ENCODE results near the gene SH2D7.
A peak's percentile ranks its signal among the peaks of the same experiment; 100 is the strongest.

Gene SH2D7

DNA sequence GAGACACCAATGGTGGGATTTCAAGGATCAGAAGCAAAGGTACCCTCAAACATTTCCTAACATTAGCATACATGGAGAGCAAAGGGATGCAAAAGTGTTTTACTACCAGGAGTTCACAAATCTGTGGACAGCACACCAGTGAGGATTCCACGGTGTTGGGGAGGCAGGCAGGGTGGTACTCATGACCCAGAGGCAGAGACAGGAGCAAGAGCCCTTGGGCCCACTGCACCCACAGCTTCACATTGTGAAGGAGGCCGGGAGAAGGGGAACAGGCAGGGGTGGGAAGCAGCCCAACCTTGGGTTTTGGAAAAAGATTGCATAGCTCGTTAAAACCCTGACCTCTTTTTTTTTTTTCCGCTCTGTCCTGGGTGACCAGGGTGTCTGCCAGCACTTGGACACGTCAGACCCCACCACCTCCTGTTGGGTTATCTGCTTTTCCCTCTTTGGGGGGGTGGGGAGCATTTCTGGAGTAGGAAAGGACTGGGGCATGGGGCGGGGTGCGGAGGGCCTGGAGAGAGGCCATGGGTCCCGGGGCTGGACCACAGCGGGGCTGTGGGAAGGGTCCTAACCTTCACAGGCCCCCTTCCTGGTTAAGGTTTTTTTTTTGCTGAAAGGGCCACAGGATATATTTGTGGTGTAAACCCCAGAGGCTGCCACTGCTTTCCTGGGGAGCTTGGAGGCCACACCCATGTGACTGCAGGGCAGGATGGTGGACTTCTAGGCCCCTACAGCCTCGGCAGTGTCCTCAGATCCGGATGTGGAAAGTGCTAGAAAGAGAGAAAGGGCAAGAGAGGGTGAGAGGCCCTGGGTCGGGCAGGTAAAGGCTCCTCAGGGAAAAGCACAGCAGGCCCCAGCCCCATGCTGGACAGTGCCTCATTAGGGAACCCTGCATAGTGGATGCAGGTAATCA, 12.5 kb downstream of the SH2D7 start:
- DNase-seq (ENCODE audit: low spot score) = no peak

DNA sequence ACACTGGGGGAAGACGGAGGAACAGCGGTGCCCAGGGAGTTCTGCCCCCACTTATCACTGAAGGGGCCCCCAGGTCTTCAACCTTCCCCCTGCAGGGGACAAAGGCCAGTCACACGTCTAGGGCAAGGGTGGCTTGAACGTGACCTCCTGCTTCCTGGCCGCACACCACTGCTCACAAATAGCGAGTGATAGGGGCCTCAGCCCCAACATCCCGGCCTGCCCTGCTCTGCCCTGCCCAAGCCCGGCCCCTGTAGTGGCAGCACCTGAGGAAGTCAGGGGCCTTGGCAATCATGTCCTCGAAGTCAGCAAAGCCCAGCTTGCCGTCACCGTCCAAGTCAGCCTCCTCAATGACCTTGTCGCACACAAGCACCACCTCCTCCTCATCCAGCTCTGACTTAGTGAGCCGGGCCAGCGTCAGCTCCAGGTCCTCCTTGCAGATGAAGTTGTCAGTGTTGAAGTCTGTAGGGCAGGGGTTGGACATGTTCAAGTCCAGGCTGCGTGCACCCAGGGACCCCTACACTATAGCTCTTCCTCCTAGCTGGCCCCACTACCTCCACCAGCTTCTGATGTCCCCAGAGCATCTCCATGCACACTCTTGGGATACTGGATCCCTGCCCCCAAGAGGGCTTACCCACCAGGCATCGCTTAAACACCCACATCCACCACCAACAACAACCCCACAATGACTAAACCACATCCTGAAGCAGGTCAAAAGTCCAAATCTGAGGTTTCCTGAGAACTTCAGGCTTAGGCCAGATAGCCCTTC, 13.3 kb downstream of the SH2D7 start:
- no peak for DNase-seq (ENCODE audit: low spot score)

DNA sequence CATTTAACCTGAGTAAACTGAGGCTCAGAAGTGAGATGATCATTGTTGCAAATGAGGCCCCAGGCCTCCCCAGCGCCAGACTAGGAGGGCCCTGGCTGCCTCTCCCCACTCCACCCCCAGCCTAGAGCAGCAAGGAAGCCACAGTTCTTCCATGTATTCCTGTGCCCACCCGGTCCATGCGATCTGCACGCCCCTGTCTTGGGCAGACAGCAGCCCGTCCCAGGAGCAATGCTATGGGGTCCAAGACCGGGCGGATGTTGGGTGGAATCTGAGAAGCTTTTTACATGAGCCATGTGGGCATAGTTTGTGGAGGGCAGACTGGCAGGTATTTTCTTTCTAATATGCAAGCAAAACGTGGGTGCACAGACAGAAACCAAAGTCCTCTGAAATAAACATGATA, 15.1 kb downstream of the SH2D7 start:
- DNase-seq (ENCODE audit: low spot score) = no peak

DNA sequence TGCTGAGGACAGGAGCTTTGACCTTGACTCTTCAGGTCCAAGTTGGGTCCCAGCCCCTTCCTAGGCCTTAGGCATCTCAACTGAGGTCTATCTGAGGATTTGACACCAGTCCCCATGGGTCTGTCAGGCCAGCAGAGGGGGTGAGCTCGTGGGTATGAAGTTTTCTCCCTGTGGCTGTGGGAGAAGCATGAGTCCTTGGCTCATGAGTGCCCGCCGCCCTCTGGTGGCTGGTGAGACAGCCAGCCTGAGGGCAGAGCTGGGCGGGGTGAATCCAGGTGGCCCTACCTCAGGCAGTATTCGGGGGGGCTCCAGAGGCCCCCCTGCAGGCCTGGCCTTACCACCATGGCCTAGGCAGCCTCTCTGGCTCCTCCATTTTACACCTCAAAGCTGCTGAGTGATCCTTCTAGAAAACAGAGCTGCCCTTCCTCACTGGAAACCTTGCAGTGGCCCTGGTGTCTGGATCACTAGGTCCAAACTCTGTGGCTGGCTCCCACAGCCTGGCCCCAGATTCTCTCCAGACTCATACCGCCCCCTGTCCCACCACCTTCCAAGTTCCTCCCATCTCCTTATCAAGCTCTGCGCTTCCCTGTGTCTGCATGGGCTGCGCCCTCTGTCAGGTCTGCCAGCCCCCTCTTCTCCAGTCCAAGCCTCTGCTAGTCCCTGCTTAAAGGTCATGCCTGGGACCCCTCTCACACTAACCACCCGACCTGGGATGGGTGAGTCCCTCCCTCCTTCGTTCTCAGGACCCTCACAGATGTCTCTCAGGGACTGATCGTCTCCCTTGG, 16.1 kb downstream of the SH2D7 start:
- DNase-seq (ENCODE audit: low spot score) = peak; percentile 81

DNA sequence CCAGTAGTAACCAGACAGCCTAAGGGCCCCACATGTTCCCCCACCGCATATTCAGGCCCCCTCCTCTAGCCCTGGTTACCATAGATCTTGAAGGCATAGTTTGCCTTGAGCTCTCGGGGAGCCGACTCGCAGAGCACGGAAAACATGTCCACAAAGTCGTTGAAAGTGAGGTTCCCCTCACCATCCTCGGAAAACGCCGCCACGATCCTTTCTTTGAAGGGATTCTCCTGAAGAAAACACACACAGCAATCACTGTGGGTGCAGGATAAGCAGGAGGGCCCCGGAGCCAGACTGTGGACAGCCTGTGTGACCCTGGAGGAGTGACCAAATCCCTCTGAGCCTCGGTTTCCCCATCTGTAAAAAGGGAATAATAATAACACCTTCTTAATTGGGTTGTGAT, 16.8 kb downstream of the SH2D7 start:
- DNase-seq (ENCODE audit: low spot score) = no peak

GRCh38 chr15:78110096-78110495, 17.7 kb downstream of the SH2D7 start:
- no peak for DNase-seq (ENCODE audit: low spot score)

DNA sequence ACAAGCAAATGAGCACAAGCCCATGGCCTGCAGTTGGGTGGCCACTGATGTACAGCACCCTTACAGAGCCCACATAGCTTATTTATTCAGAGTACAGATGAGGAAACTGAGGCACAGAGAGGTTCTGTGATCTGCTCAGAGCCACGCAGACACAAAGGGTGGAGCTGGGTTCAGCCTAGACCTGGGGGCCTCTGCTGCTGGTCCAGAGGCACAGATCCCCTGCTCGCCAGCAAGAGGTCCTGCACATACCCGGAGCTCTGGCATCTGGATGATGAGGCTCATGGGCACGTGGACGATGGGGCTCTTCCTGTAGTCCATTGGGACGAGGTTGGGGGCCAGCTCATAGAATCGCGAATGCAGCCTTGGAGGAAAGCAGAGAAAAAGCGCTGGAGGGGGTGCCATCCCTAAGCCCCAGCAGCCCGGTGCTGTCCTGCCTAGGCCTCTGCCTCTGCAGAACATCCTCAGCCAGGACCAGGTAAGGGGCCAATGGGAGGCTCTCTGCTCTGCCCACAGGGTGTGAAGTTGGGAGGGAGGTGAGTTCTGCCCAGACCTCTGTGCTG, 18.6 kb downstream of the SH2D7 start:
- DNase-seq (ENCODE audit: low spot score) = no peak

DNA sequence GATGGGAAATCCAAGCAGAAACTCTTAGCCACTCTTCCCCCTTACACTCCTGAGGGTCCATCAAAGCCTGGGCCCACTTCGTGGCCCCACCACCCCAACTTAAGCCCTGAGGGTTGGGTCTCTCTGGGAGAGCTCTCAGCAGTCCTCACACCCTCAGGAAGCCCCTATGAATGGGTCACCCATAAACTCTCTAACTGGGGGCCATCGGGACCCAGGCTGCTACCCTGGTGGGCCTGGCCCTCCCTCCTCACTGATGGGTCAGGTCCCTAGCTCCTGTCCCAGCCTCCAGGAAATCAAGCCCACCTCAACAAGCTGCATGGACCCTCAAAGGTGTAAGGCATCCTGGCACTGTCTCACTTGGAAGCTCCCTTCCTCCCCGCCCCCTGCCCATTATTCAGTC, 19.4 kb downstream of the SH2D7 start:
- DNase-seq (ENCODE audit: low spot score) = no peak

DNA sequence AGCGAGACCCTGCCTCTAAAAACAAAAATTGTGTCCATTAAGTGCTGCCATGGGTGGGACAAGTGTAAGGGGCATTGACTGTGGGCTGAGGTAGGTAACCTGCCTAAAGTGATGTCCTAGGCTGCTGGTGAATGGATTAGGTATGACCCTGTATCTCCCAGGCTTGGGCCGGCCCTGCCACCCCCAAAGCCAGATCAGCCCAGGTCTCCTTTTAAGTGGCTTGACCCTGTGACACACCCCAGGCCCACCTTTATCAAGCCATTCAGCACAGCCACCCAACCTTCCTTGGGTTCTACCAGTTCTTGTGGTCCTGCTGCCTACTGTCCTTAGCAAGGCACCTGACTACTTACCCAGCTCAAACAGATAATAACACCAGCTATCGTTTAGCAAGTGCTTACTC, 20.2 kb downstream of the SH2D7 start:
- no peak for DNase-seq (ENCODE audit: low spot score)

GRCh38 chr15:78120523-78120922, 28.2 kb downstream of the SH2D7 start:
- no peak for DNase-seq (ENCODE audit: low spot score)

DNA sequence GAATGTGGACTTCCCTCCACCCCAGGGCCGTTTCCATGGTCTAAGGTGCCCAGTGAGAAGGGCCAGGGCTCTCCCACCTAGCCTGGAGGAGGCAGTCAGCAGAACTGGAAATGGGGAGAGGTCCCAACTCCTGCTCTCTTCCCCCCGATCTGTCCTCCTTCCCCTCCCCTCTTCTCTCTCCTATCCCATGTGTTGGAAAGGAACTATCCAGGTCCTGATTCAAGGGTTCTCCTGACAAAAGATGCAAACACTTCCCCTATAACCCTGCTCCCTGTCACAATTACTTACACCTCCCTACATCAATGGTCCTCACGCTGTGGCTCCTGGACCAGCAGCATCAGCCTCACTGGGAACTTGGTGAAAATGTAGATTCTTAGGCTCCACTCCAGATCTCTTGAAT, 32.9 kb downstream of the SH2D7 start:
- no peak for DNase-seq (ENCODE audit: low spot score)

GRCh38 chr15:78127882-78128281, 35.5 kb downstream of the SH2D7 start:
- DNase-seq (ENCODE audit: low spot score) = no peak

GRCh38 chr15:78129077-78129750, 36.9 kb downstream of the SH2D7 start:
- no peak for DNase-seq (ENCODE audit: low spot score)

DNA sequence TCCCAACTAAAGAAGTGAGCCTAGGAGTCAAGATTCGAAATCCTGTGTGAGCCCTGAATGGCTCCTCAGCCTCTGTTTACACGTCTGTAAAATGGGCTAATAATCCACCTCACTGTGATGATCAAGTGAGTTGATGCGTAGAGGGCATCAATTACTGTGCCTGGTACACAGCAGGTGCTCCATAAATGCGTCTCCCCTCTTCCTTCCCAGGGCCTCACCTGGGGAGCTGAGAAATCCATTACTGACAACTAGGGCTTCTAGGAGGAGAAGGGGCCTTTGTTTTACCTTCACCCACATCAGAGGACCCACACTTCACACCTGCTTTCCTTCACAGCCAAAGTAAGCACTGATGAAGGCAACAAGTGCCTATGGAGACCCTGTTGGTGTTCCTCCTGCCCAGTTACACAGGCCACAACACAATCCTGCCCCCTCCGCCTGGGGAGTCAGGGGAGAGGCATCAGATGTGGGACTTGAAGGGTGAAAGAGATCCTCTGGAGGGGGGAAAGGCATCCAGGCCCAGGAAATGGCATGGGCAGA, 37.5 kb downstream of the SH2D7 start:
- no peak for DNase-seq (ENCODE audit: low spot score)

- no peak for DNase-seq (ENCODE audit: low spot score)
Measured at GRCh38 chr15:78130466-78131294, 38.3 kb downstream of the SH2D7 start.

- DNase-seq (ENCODE audit: low spot score) = peak; percentile 93
Measured at GRCh38 chr15:78131295-78132061, 39.1 kb downstream of the SH2D7 start, which contains the start of gene CIB2. Gene CIB2, minus strand, starts transcription at chr15:78131445. Its CDS starts 230 bp downstream, at chr15:78131215.

- no peak for DNase-seq (ENCODE audit: low spot score)
Measured at GRCh38 chr15:78133801-78134200, 41.4 kb downstream of the SH2D7 start.

DNA sequence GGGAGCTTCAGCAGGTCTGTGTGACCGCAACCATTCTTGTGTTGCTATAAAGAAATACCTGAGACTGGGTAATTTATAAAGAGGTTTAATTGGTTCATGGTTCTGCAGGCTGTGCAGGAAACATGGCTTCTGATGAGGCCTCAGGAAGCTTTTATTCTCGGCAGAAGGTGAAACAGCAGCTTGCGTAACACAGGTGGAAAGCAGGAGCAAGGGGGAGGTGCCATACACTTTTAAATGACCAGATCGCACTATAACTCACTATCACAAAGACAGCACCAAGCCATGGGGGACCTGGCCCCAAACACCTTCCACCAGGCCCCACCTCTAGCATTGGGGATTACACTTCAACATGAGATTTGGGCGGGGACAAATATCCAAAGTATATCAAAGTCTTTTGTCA, 47.2 kb downstream of the SH2D7 start:
- DNase-seq (ENCODE audit: low spot score) = no peak

DNA sequence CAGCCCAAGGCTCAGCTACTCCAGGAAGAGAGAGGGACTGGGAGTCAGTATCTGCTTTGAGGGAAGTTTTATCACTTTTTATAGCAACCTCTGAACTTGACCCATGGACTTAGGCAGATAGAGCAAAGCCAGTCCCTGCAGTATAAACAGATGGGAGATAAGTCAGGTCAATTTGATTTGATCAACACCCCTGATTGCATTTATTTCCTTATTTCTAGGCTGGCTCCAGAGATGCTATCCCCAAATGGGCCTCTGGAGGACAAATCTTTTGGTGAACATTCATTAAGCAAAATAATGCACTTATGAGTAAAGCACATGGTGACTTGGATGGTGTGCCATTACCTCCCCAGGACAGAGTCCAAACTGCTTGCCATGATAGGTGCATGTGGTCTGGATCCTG, 47.9 kb downstream of the SH2D7 start:
- no peak for DNase-seq (ENCODE audit: low spot score)

- DNase-seq (ENCODE audit: low spot score) = no peak
Measured at GRCh38 chr15:78142332-78142731, 50.0 kb downstream of the SH2D7 start.
